ENCODE measurements around the gene OR52A5. TPM values are rescaled to one million over a fixed set of nuclear protein-coding genes. Genes with fewer than 3 reads are reported as not detected.

OR52A5 gene
- total RNA-seq, 1 donor from 2014 or later, result not detected

GRCh38 chr11:5137014-5137413 lies 1.1 kb downstream of the OR52A5 start:
- H3K4me1 Mint-ChIP-seq (ENCODE audit: low read depth), result no peaks in the 10 kb centered on the region
- TF ChIP-seq CTCF (IDR thresholded peaks at IDR 0.05), result no peak

GRCh38 chr11:5136261-5136660 lies 1.9 kb downstream of the OR52A5 start:
- H3K27me3 Mint-ChIP-seq (ENCODE audit: low read depth), result peaks cover 15% of the 10 kb centered on the region
- H3K36me3 Mint-ChIP-seq (ENCODE audit: low read depth), result no peaks in the 10 kb centered on the region
- no peaks in the 10 kb centered on the region for H3K4me1 Mint-ChIP-seq (ENCODE audit: low read depth)
- H3K9me3 Mint-ChIP-seq (ENCODE audit: low read depth), result no peaks in the 10 kb centered on the region
- no peak for DNase-seq (ENCODE audit: low spot score)
- no peak overlapping the region for H3K4me3 Mint-ChIP-seq (ENCODE audit: unreplicated experiment)
- no peak overlapping the region for H3K27ac Mint-ChIP-seq (ENCODE audit: unreplicated experiment)
- TF ChIP-seq CTCF (IDR thresholded peaks at IDR 0.05), result no peak

More at GRCh38 chr11:5137014-5137413, 1.1 kb downstream of the OR52A5 start:
- H3K27ac Mint-ChIP-seq (ENCODE audit: unreplicated experiment), result no peak overlapping the region
- H3K36me3 Mint-ChIP-seq (ENCODE audit: low read depth), result no peaks in the 10 kb centered on the region
- no peak overlapping the region for H3K4me3 Mint-ChIP-seq (ENCODE audit: unreplicated experiment)
- DNase-seq (ENCODE audit: low spot score), result no peak
- no peaks in the 10 kb centered on the region for H3K9me3 Mint-ChIP-seq (ENCODE audit: low read depth)
- peaks cover 15% of the 10 kb centered on the region for H3K27me3 Mint-ChIP-seq (ENCODE audit: low read depth)

GRCh38 chr11:5131584-5132335 lies 6.4 kb downstream of the OR52A5 start:
- Mint-ChIP-seq H3K9me3 (ENCODE audit: low read depth) (no peaks in the 10 kb centered on the region), H3K4me1 (ENCODE audit: low read depth) (no peaks in the 10 kb centered on the region), H3K27ac (ENCODE audit: unreplicated experiment) (no peak overlapping the region), H3K36me3 (ENCODE audit: low read depth) (no peaks in the 10 kb centered on the region), H3K27me3 (ENCODE audit: low read depth) (peaks cover 18% of the 10 kb centered on the region), H3K4me3 (ENCODE audit: unreplicated experiment) (no peak overlapping the region)
- no peak for TF ChIP-seq CTCF (IDR thresholded peaks at IDR 0.05)
- no peak for DNase-seq (ENCODE audit: low spot score)

- no peak overlapping the region for H3K4me3 Mint-ChIP-seq (ENCODE audit: unreplicated experiment)
- no peak for TF ChIP-seq CTCF (IDR thresholded peaks at IDR 0.05)
- H3K9me3 Mint-ChIP-seq (ENCODE audit: low read depth), result no peaks in the 10 kb centered on the region
- H3K4me1 Mint-ChIP-seq (ENCODE audit: low read depth), result no peaks in the 10 kb centered on the region
- no peaks in the 10 kb centered on the region for H3K36me3 Mint-ChIP-seq (ENCODE audit: low read depth)
- H3K27me3 Mint-ChIP-seq (ENCODE audit: low read depth), result peaks cover 25% of the 10 kb centered on the region
- DNase-seq (ENCODE audit: low spot score), result no peak
- no peak overlapping the region for H3K27ac Mint-ChIP-seq (ENCODE audit: unreplicated experiment)
These were observed 8.7 kb downstream of the OR52A5 start for GRCh38 chr11:5129457-5129877.

- Mint-ChIP-seq H3K4me1 (ENCODE audit: low read depth) (peaks cover 2% of the 10 kb centered on the region), H3K36me3 (ENCODE audit: low read depth) (no peaks in the 10 kb centered on the region), H3K9me3 (ENCODE audit: low read depth) (no peaks in the 10 kb centered on the region), H3K27me3 (ENCODE audit: low read depth) (peaks cover 33% of the 10 kb centered on the region), H3K4me3 (ENCODE audit: unreplicated experiment) (no peak overlapping the region), H3K27ac (ENCODE audit: unreplicated experiment) (no peak overlapping the region)
- no peak for TF ChIP-seq CTCF (IDR thresholded peaks at IDR 0.05)
- DNase-seq (ENCODE audit: low spot score), result no peak
These were observed 13.1 kb downstream of the OR52A5 start for GRCh38 chr11:5124891-5125620.

Measured in chondrocyte (in vitro differentiated cells).